ENCODE measurements around the gene TRMO. TPM values are rescaled to one million over a fixed set of nuclear protein-coding genes. Genes with fewer than 3 reads are reported as not detected.

Gene TRMO
- total RNA-seq, 2 experiments from 2014 or later: 26.6 to 31.8 TPM

Other genes with a start within 250 kb of the TRMO start
- gene XPA, start 225.2 kb downstream of the TRMO start, total RNA-seq: 10 to 100 TPM; 15.5 to 15.8 TPM
- gene FOXE1, start 69.3 kb downstream of the TRMO start, total RNA-seq: under 1 TPM in 1 of 2 experiments, not detected in 1; 0.05 TPM
- gene HEMGN, start 15.7 kb upstream of the TRMO start, total RNA-seq: 1 to 10 TPM; 2.2 to 2.9 TPM
- gene ANP32B, start 60.8 kb upstream of the TRMO start, total RNA-seq: 100 to 1,000 TPM; 358 to 453 TPM
- gene NANS, start 134.2 kb upstream of the TRMO start, total RNA-seq: 10 to 100 TPM; 37.2 to 38.3 TPM
- gene TRIM14, start 196.7 kb upstream of the TRMO start, total RNA-seq: 100 to 1,000 TPM; 116 to 124 TPM